Ishikawa (cell line): ENCODE data around the gene RARB.

ENCODE experiments used
- CEBPB ChIP-seq: IDR thresholded peaks from 2 replicates; pipeline ENCODE4 v1.6.1; 2012
- CREB1 ChIP-seq: IDR thresholded peaks from 2 replicates; pipeline ENCODE4 v1.6.1; 2012; ENCODE audit warnings: low read depth
- EGR1 ChIP-seq: IDR thresholded peaks from 2 replicates; pipeline ENCODE4 v1.6.1; 2012
- EP300 ChIP-seq: IDR thresholded peaks from 2 replicates; pipeline ENCODE4 v1.6.1; 2012; ENCODE audit warnings: borderline replicate concordance
- FOXM1 ChIP-seq: IDR thresholded peaks from 2 replicates; pipeline ENCODE4 v1.6.1; 2012; ENCODE audit warnings: low read depth, borderline replicate concordance
- MAX ChIP-seq: IDR thresholded peaks from 2 replicates; pipeline ENCODE4 v1.6.1; 2012
- NFIC ChIP-seq: IDR thresholded peaks from 2 replicates; pipeline ENCODE4 v1.6.1; 2012
- RAD21 ChIP-seq: IDR thresholded peaks from 2 replicates; pipeline ENCODE4 v1.6.1; 2012; ENCODE audit warnings: low read depth
- TAF1 ChIP-seq: IDR thresholded peaks from 2 replicates; pipeline ENCODE4 v1.6.1; 2012; ENCODE audit warnings: low read depth, mild to moderate bottlenecking
- TCF12 ChIP-seq: IDR thresholded peaks from 2 replicates; pipeline ENCODE4 v1.6.1; 2012; ENCODE audit warnings: low read depth
- TEAD4 ChIP-seq: IDR thresholded peaks from 2 replicates; pipeline ENCODE4 v1.6.1; 2012
- USF1 ChIP-seq: IDR thresholded peaks from 2 replicates; pipeline ENCODE4 v1.6.1; 2012
- YY1 ChIP-seq: IDR thresholded peaks from 2 replicates; pipeline ENCODE4 v1.6.1; 2012; ENCODE audit warnings: low read depth
- ZBTB7A ChIP-seq: IDR thresholded peaks from 2 replicates; pipeline ENCODE4 v1.6.1; 2012; ENCODE audit warnings: low read depth
- TF ChIP-seq, protein P1 (sequence below): IDR thresholded peaks from 2 replicates; pipeline ENCODE4 v1.6.1; 2012; ENCODE audit warnings: low read depth, mild to moderate bottlenecking

The RARB gene

GRCh38 chr3:25432176-25432720, 4.2 kb downstream of the RARB start:
- TF ChIP-seq CEBPB (no peak), EP300 (no peak), ZBTB7A (no peak), USF1 (no peak), YY1 (no peak), TCF12 (no peak), TEAD4 (no peak), MAX (no peak), RAD21 (no peak), EGR1 (no peak), FOXM1 (no peak), NFIC (no peak), TAF1 (no peak), CREB1 (no peak)
- TF ChIP-seq, protein P1, sequence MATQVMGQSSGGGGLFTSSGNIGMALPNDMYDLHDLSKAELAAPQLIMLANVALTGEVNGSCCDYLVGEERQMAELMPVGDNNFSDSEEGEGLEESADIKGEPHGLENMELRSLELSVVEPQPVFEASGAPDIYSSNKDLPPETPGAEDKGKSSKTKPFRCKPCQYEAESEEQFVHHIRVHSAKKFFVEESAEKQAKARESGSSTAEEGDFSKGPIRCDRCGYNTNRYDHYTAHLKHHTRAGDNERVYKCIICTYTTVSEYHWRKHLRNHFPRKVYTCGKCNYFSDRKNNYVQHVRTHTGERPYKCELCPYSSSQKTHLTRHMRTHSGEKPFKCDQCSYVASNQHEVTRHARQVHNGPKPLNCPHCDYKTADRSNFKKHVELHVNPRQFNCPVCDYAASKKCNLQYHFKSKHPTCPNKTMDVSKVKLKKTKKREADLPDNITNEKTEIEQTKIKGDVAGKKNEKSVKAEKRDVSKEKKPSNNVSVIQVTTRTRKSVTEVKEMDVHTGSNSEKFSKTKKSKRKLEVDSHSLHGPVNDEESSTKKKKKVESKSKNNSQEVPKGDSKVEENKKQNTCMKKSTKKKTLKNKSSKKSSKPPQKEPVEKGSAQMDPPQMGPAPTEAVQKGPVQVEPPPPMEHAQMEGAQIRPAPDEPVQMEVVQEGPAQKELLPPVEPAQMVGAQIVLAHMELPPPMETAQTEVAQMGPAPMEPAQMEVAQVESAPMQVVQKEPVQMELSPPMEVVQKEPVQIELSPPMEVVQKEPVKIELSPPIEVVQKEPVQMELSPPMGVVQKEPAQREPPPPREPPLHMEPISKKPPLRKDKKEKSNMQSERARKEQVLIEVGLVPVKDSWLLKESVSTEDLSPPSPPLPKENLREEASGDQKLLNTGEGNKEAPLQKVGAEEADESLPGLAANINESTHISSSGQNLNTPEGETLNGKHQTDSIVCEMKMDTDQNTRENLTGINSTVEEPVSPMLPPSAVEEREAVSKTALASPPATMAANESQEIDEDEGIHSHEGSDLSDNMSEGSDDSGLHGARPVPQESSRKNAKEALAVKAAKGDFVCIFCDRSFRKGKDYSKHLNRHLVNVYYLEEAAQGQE = no peak

DNA sequence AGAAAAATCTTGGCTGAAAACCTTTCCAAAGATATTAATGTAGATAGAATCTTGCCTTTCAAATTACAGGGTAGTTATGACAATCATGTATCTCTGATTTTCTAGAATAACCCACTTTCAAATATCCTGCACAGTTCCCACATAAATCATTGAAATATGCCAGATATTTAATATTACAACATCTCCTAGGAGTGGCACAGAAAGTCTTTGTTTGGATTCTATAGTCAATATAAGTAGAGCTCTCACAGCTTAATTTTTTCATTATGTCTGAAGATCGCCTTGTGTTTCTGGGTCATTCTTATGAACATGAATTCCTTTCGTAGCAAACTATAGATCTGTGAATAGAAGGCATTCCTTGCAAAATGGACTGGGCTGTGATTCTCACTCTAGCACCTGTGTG, 5.0 kb downstream of the RARB start:
- TF ChIP-seq EGR1 (no peak), TEAD4 (no peak), RAD21 (no peak), CEBPB (no peak), TAF1 (no peak), ZBTB7A (no peak), USF1 (no peak), YY1 (no peak), CREB1 (no peak), EP300 (no peak), MAX (no peak), FOXM1 (no peak), NFIC (no peak), TCF12 (no peak)
- TF ChIP-seq, protein P1 = no peak

DNA sequence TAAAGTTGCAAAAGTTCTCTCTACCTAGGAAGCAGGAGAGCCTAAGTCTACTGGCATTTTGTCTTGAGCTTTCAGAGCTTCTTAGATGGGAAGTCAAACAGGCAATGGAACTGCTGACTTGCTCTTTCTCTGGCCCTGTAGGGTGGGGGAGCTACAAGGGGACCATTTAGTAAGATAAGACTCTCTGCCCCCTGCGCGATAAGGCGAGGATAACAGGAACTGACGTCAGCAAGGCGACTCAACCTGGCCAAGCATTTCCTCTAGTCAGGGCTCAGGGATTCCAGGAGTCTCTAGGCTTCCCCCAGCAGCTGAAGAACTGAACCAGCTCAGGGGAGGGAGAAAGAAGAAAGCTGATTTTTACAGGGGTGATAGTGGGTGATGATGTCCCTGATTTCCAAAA, 5.8 kb downstream of the RARB start:
- TF ChIP-seq ZBTB7A (no peak), FOXM1 (no peak), EP300 (no peak), MAX (no peak)

DNA sequence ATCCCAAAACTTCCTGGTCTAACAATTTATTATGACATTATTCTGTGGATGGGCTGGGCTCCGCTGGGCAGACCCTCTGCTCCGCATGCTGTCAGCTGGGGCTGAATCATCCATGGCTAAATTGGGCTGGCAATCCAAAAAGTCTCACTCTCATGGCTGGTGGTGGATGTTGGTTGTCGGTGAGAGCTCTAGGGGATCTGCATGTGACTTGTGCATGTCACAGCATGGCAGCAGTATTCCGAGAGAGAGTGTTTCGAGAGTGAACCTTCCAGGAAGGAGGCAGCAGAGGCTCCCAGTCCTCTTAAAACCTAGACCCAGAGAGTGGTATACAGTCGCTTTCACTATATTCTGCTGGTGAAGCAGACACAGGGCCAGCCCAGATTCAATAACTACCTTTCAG, 9.9 kb downstream of the RARB start:
- TF ChIP-seq MAX (no peak), TCF12 (no peak), EP300 (no peak), EGR1 (no peak), YY1 (no peak)
- TF ChIP-seq, protein P1 = no peak
